Measurements from ENCODE around the gene PINK1. TPM values are rescaled to one million over a fixed set of nuclear protein-coding genes. Genes with fewer than 3 reads are reported as not detected.
A peak's percentile ranks its signal among the peaks of the same experiment; 100 is the strongest.

The PINK1 gene
- total RNA-seq, 4 donors from 2014 or later = 55.6 to 67.4 (median 62.8) TPM

- Histone ChIP-seq H3K27me3 (no peaks in the 10 kb centered on the region), H3K27ac (peak within 1 kb of the TSS; percentile 62 to 74), H3K9me3 (no peaks in the 10 kb centered on the region), H3K4me3 (peak within 1 kb of the TSS; percentile 8 to 13), H3K36me3 (no peaks in the 10 kb centered on the region), H3K4me1 (peaks cover 0 to 5% of the 10 kb centered on the region in 2 donors)
- intact Hi-C loops (cut with DNase I; ENCODE audit: low total_unique reads) = no loop called here
- TF ChIP-seq POLR2A (IDR thresholded peaks at IDR 0.05) = no peak
- TF ChIP-seq CTCF (IDR thresholded peaks at IDR 0.05) = no peak
- peak in 1 of 2 donors; percentile 28 for DNase-seq
Observed at GRCh38 chr1:20588634-20589225, 44.5 kb upstream of the PINK1 start, which contains the start of gene CDA. CDA (plus strand) TSS chr1:20589097; CDS start chr1:20589130, 33 bp downstream.

GRCh38 chr1:20589331-20590278 lies 43.7 kb upstream of the PINK1 start:
- Histone ChIP-seq H3K4me3 (peak overlapping the region; percentile 8 to 13), H3K36me3 (no peaks in the 10 kb centered on the region), H3K4me1 (peaks cover 0 to 5% of the 10 kb centered on the region in 2 donors), H3K9me3 (no peaks in the 10 kb centered on the region), H3K27me3 (no peaks in the 10 kb centered on the region), H3K27ac (peak overlapping the region; percentile 62 to 74)
- peak; percentile 49 to 82 for DNase-seq
- intact Hi-C loops (cut with DNase I; ENCODE audit: low total_unique reads) = no loop called here
- no peak for TF ChIP-seq CTCF (IDR thresholded peaks at IDR 0.05)
- TF ChIP-seq POLR2A (IDR thresholded peaks at IDR 0.05) = no peak

- Histone ChIP-seq H3K4me1 (peaks cover 0 to 5% of the 10 kb centered on the region in 2 donors), H3K27ac (peak overlapping the region; percentile 62 to 74), H3K4me3 (no peak overlapping the region), H3K9me3 (no peaks in the 10 kb centered on the region), H3K36me3 (no peaks in the 10 kb centered on the region), H3K27me3 (no peaks in the 10 kb centered on the region)
- TF ChIP-seq POLR2A (IDR thresholded peaks at IDR 0.05) (no peak), CTCF (IDR thresholded peaks at IDR 0.05) (no peak)
- DNase-seq = peak in 1 of 2 donors; percentile 33
- intact Hi-C loops (cut with DNase I; ENCODE audit: low total_unique reads) = no loop called here
Observed at GRCh38 chr1:20590306-20590777, 42.9 kb upstream of the PINK1 start.

GRCh38 chr1:20593756-20594155 lies 39.5 kb upstream of the PINK1 start:
- H3K4me1 ChIP-seq = peaks cover 0 to 5% of the 10 kb centered on the region in 2 donors
- no peak for DNase-seq
- H3K27me3 ChIP-seq = no peaks in the 10 kb centered on the region
- intact Hi-C loops (cut with DNase I; ENCODE audit: low total_unique reads) = no loop called here
- no peak overlapping the region for H3K4me3 ChIP-seq
- TF ChIP-seq POLR2A (IDR thresholded peaks at IDR 0.05) (no peak), CTCF (IDR thresholded peaks at IDR 0.05) (no peak)
- no peak overlapping the region for H3K27ac ChIP-seq
- no peaks in the 10 kb centered on the region for H3K36me3 ChIP-seq
- no peaks in the 10 kb centered on the region for H3K9me3 ChIP-seq

GRCh38 chr1:20594746-20595145 lies 38.5 kb upstream of the PINK1 start:
- no peak for DNase-seq
- no peaks in the 10 kb centered on the region for H3K9me3 ChIP-seq

More at GRCh38 chr1:20594746-20595145, 38.5 kb upstream of the PINK1 start:
- Histone ChIP-seq H3K27ac (no peak overlapping the region), H3K4me3 (no peak overlapping the region), H3K27me3 (no peaks in the 10 kb centered on the region), H3K36me3 (no peaks in the 10 kb centered on the region), H3K4me1 (no peaks in the 10 kb centered on the region)
- TF ChIP-seq CTCF (IDR thresholded peaks at IDR 0.05) = no peak
- TF ChIP-seq POLR2A (IDR thresholded peaks at IDR 0.05) = no peak
- intact Hi-C loops (cut with DNase I; ENCODE audit: low total_unique reads) = no loop called here
